Measurements from ENCODE around the gene GPATCH4. TPM values are rescaled to one million over a fixed set of nuclear protein-coding genes. Genes with fewer than 3 reads are reported as not detected.

The GPATCH4 gene
- total RNA-seq, 2 experiments from 2014 or later: 33.3 to 51.6 TPM

- H3K79me2 ChIP-seq (ENCODE audit: insufficient read depth, low read depth, low read length): no peaks in the 10 kb centered on the region
- H3K36me3 ChIP-seq (ENCODE audit: insufficient read depth, low read length): peaks cover 27% of the 10 kb centered on the region
- H3K27ac ChIP-seq (ENCODE audit: low read depth, low read length, poor library complexity, severe bottlenecking): no peak overlapping the region
- peaks cover 32% of the 10 kb centered on the region for H3K4me1 ChIP-seq (ENCODE audit: insufficient read depth, low read length, poor library complexity, severe bottlenecking)
- no peaks in the 10 kb centered on the region for H3K9me2 ChIP-seq (ENCODE audit: insufficient read depth, low read length)
- H2AFZ ChIP-seq (ENCODE audit: low read length): no peak overlapping the region
- TF ChIP-seq EZH2phosphoT487 (IDR thresholded peaks at IDR 0.05; ENCODE audit: borderline replicate concordance, low read depth, low read length): no peak
- no peak for TF ChIP-seq CTCF (conservative IDR thresholded peaks at IDR 0.05; ENCODE audit: low read length)
- H3K4me3 ChIP-seq (ENCODE audit: low read depth, low read length, poor library complexity, severe bottlenecking): no peak overlapping the region
- intact Hi-C loops (cut with micrococcal nuclease; ENCODE audit: unreplicated experiment): no loop called here
- no peaks in the 10 kb centered on the region for H3K9me3 ChIP-seq (ENCODE audit: low read length)
- ChIA-PET CTCF (ENCODE audit: unreplicated experiment) (no interaction called here), POLR2A (interaction anchor here (0.6 to 2.7 kb wide), 4 partner anchors 25 to 97 kb away, joined by 3 to 10 read pairs (median 3); no protein-coding TSS in a partner anchor)
- no TSS peak for BruUV-seq (replicated peaks)
- DNase-seq (ENCODE audit: low spot score): no peak
- H3K4me2 ChIP-seq (ENCODE audit: low read length): no peak overlapping the region
- no peaks in the 10 kb centered on the region for H4K20me1 ChIP-seq (ENCODE audit: insufficient read depth, low read length)
Observed at GRCh38 chr1:156550346-156550745, 50.9 kb downstream of the GPATCH4 start.

GRCh38 chr1:156549831-156550230, 51.4 kb downstream of the GPATCH4 start:
- no peaks in the 10 kb centered on the region for H3K9me2 ChIP-seq (ENCODE audit: insufficient read depth, low read length)
- no peak for DNase-seq (ENCODE audit: low spot score)
- no peaks in the 10 kb centered on the region for H3K79me2 ChIP-seq (ENCODE audit: insufficient read depth, low read depth, low read length)
- H3K36me3 ChIP-seq (ENCODE audit: insufficient read depth, low read length): peaks cover 27% of the 10 kb centered on the region
- ChIA-PET POLR2A (interaction anchor here (1.1 to 2.7 kb wide), 2 partner anchors 25 to 53 kb away, joined by 3 to 10 read pairs; no protein-coding TSS in a partner anchor), CTCF (ENCODE audit: unreplicated experiment) (no interaction called here)
- no peak overlapping the region for H3K4me3 ChIP-seq (ENCODE audit: low read depth, low read length, poor library complexity, severe bottlenecking)
- no peaks in the 10 kb centered on the region for H4K20me1 ChIP-seq (ENCODE audit: insufficient read depth, low read length)
- no peak overlapping the region for H3K4me2 ChIP-seq (ENCODE audit: low read length)
- H2AFZ ChIP-seq (ENCODE audit: low read length): no peak overlapping the region
- BruUV-seq (replicated peaks): no TSS peak
- peaks cover 32% of the 10 kb centered on the region for H3K4me1 ChIP-seq (ENCODE audit: insufficient read depth, low read length, poor library complexity, severe bottlenecking)
- no peaks in the 10 kb centered on the region for H3K9me3 ChIP-seq (ENCODE audit: low read length)
- intact Hi-C loops (cut with micrococcal nuclease; ENCODE audit: unreplicated experiment): no loop called here
- TF ChIP-seq CTCF (conservative IDR thresholded peaks at IDR 0.05; ENCODE audit: low read length) (no peak), EZH2phosphoT487 (IDR thresholded peaks at IDR 0.05; ENCODE audit: borderline replicate concordance, low read depth, low read length) (no peak)
- no peak overlapping the region for H3K27ac ChIP-seq (ENCODE audit: low read depth, low read length, poor library complexity, severe bottlenecking)

DNA sequence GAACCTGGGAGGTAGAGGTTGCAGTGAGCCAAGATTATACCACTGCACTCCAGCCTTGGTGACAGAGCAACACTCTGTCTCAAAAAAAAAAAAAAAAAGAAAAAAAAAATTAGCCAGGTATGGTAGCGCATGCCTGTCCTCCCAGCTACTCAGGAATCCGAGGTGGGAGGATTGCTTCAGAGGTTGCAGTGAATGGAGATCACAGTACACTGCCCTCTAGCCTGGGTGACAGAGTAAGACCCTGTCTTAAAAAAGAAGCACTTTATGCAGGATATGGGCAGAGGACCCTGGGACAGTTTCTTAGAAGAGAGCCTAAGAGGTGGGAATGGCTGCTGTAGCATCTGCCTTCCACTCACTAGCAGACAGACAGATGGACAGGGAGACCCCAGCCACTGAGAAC, 51.9 kb downstream of the GPATCH4 start:
- no TSS peak for BruUV-seq (replicated peaks)
- DNase-seq (ENCODE audit: low spot score): no peak
- intact Hi-C loops (cut with micrococcal nuclease; ENCODE audit: unreplicated experiment): no loop called here
- no peak overlapping the region for H3K27ac ChIP-seq (ENCODE audit: low read depth, low read length, poor library complexity, severe bottlenecking)
- H2AFZ ChIP-seq (ENCODE audit: low read length): no peak overlapping the region
- peaks cover 24% of the 10 kb centered on the region for H3K36me3 ChIP-seq (ENCODE audit: insufficient read depth, low read length)
- no peak for TF ChIP-seq CTCF (conservative IDR thresholded peaks at IDR 0.05; ENCODE audit: low read length)
- no peak for TF ChIP-seq EZH2phosphoT487 (IDR thresholded peaks at IDR 0.05; ENCODE audit: borderline replicate concordance, low read depth, low read length)
- no peaks in the 10 kb centered on the region for H4K20me1 ChIP-seq (ENCODE audit: insufficient read depth, low read length)
- ChIA-PET POLR2A (no interaction called here), CTCF (ENCODE audit: unreplicated experiment) (no interaction called here)
- no peak overlapping the region for H3K4me2 ChIP-seq (ENCODE audit: low read length)
- H3K4me1 ChIP-seq (ENCODE audit: insufficient read depth, low read length, poor library complexity, severe bottlenecking): peaks cover 32% of the 10 kb centered on the region
- H3K4me3 ChIP-seq (ENCODE audit: low read depth, low read length, poor library complexity, severe bottlenecking): no peak overlapping the region
- H3K9me2 ChIP-seq (ENCODE audit: insufficient read depth, low read length): no peaks in the 10 kb centered on the region
- H3K9me3 ChIP-seq (ENCODE audit: low read length): no peaks in the 10 kb centered on the region
- no peaks in the 10 kb centered on the region for H3K79me2 ChIP-seq (ENCODE audit: insufficient read depth, low read depth, low read length)
